Superior temporal gyrus (tissue), 1 donor: ENCODE measurements around the gene STAT6.

Source experiments
- DNase-seq: peaks from one replicate; pipeline ENCODE4 v3.0.0-alpha.2; 2016; ENCODE audit errors: extremely low spot score

STAT6 gene

DNA sequence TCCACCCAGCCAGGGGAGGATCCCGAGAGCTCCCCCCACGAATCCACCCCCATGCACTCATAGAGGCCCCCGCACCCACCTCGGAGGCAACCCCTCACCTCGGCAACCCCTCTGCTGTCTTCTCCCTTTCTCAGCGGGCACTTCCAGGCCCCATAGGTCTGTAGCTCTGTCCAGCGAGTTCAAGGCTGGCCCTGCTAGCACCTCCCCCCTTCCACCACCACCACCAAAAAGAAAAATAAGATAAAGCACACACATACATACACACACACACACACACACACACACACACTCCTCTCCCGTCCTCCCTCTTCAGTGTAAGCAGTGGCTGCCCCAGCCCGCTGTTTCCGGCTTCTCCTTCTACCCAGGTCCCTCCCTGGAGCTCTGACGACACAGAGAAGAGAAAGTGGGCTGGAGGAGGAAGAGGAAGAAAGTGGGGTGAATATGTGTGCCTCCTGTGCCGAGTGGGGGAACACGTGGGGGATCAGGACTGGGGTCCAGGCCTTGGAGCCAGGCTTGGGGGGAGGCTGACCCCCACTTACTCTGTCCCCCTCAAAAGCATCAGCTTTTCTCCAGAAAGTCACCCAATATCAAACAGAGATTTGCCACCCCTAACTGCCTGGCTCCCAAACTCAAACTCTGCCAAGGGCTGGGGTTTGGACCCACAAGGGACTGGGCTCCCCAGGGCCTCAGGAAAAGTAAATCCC lies at the start of gene STAT6:
Gene STAT6 (minus strand): TSS at position 332 of the 704 bp plus-strand sequence. CDS start 3,084 bp downstream, outside the sequence.
- no peak for DNase-seq

- no peak for DNase-seq
These were observed 49.6 kb upstream of the STAT6 start for GRCh38 chr12:57160741-57161140.

DNA sequence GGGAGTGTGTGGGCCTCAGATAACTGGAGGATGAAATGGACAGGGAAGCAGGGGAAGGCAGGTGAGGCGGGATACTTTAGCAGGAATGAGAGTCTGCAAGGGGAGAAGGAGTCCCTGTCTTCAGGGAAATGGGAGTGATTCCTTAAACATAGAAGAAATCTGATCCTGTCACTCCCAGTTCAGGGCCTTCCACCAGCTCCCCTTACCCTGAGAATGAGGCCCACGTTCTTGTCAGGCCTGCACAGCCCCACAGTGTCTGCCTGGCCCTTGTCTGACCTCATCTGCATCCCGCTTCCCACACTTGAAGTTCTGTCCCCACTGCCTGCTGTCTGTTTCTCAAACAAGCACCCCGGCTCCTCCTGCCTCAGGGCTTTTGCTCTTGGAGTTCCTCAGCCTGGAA lies 48.9 kb upstream of the STAT6 start:
- no peak for DNase-seq

DNA sequence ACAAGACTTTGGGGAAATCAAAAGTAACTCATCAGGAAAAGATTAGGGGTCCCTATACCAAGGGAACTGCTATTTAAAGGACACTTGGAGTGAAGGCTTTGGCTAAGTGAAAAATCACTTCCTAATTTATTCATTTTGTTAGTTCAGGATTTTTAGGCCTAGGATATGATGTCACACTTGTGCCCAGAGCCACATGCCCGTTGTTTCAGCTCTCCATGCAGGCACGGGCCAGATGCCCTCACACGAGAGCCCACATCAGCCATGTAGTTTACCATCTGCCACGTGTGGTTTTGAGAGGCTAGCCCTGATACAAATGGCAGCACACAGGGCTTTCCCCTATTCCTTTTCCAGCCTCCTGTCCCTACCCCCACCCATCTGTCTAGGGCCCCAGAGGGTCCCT lies 48.1 kb upstream of the STAT6 start:
- DNase-seq: no peak

GRCh38 chr12:57158665-57159064 lies 47.5 kb upstream of the STAT6 start:
- DNase-seq: no peak

DNA sequence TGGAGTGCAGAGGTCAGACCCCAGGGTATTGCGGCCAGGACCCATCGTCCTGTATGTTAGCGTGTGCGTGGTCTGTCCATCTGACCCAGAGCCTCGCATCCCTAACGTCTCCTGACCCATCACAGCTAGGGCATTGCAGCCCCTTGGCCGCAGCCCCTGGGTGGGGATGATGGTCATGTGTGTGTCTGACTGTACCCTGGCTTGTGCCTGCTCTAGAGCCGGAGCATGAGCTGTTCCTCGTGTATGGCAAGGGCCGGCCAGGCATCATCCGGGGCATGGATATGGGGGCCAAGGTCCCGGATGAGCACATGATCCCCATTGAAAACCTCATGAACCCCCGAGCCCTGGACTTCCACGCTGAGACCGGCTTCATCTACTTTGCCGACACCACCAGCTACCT lies 47.0 kb upstream of the STAT6 start:
- DNase-seq: no peak

DNA sequence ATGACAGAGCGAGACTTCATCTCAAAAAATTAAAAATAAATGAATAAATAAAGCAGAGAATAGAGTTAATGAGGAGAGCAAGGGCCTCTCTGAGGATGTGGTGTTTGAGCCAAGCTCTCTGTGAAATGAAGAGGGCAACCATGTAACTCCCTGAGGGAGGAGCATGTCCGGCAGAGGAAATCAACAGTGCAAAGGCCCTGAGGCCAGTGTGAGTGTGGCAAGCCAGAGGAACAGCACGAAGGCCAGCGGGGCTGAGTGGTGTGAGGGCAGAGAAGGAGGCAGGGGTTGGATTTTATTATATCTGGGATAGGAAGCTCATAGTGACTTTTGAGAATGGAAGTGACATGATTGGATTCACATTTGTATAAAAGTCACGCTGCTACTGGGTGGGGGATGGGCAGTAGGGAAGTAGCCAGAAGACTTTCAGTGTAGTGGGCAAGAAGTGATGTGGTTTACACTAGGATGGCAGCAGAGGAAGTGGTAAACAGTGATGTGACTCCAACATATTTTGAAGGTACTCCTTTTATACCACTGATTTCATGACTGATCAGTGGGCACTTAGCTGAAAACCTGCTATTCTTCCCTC lies 46.5 kb upstream of the STAT6 start:
- no peak for DNase-seq

GRCh38 chr12:57156701-57157403 lies 45.7 kb upstream of the STAT6 start:
- no peak for DNase-seq

GRCh38 chr12:57154804-57155434 lies 43.8 kb upstream of the STAT6 start:
- no peak for DNase-seq

DNA sequence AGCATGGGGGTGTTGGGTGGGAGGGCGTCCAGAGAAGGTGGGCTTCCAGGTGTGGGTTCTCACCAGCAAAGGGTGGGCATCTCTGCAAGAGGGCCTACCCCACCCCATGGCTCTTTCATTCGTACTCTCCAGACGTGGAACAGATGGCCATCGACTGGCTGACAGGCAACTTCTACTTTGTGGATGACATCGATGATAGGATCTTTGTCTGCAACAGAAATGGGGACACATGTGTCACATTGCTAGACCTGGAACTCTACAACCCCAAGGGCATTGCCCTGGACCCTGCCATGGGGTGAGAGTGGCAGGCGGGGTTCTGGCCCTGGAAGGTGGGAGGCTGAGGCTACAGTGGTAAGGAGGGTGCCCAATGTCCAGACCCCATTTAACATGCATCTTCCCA lies 42.9 kb upstream of the STAT6 start:
- no peak for DNase-seq

DNA sequence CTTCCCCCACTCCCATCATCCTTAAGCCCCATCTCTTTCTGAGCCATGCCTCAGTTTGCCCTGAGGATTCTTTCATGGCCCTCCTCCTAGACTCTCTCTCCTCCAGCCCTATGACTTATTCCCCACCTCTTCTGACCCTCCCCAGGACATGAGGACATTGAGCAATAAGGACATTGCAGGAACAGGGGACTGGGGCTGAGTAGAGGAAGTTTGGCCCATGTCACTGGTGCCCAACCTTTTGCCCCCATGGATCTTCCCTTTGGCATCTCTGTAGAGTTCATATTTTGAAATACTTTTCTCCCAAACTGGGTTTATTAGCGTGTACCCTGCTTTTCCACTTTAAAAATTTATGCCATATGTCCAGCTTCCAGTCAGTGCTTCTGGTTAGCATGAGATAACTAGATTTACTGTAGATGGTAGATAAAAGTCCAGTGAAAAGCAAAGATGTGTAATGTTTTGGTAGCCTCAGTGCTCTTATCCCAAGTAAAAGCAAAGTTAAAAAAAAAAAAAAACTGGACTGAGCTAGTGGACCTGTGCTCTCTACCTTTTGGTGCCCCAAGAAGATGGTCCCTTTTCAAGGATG lies 42.3 kb upstream of the STAT6 start:
- DNase-seq: no peak

DNA sequence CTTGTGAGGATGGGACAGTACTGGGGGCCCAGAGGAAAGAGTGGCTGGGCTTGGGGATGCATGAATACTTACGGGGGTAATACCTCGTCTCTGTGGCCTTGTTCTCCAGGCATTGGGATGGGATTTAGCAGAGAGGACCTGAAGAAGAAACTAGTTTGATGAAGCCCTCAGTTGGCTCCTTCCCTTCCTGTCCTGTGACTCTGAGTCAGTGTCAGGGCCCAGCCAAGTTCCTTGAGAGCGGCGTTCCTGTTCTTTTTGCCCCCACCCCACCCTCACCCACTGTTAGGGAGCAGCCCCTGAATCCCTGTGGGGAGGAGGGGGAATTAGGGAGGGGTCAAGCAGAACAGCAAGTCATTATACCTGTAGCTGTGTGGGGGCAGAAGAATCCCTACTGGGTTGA lies 41.5 kb upstream of the STAT6 start:
- DNase-seq: no peak

- no peak for DNase-seq
These were observed 40.8 kb upstream of the STAT6 start for GRCh38 chr12:57151741-57152630.

- no peak for DNase-seq
These were observed 39.3 kb upstream of the STAT6 start for GRCh38 chr12:57150400-57151000.

GRCh38 chr12:57149245-57149900 lies 38.2 kb upstream of the STAT6 start:
- no peak for DNase-seq

DNA sequence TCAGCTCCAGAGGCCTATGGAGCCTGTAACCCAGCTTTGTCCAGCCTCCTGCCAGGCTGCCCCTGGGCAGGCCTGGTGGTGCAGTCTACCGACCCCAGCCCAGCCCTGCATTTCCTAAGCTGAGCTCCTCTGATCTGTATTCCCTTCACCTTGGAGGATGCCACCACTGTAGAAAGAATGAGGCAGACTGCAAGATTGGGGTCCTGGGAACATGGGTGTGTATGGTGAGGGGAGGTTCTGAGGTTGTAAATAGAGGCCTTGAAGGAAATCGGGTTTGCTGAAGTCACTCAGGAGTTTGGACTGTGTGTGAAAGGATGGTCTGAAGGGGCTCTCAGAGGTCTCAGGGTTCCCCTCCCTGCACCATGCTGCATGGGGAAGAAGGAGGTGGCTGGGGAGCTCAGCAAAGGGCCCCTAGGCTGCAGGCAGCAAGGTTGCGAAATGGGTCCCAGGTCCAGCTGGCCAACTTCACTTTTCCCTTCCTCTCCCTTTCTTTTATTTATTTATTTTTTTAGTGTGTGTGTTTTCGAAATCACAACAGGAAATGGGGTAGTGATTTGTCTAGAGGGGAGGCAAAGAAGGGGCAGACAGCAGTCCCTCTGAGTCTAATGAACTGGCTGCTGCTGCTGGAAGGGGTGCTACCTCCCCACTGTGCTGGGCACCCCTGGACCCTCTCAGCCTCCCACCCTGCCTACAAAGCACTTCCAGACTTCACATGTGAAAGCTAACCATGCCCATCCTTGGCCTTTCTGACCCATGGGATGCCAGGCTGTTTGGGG lies 37.5 kb upstream of the STAT6 start:
- DNase-seq: no peak

- DNase-seq: no peak
These were observed 36.1 kb upstream of the STAT6 start, which contains the start of gene LRP1-AS for GRCh38 chr12:57146961-57147944. Gene LRP1-AS (minus strand): TSS chr12:57147619.

- no peak for DNase-seq
These were observed 34.9 kb upstream of the STAT6 start for GRCh38 chr12:57146092-57146491.
